Aorta (tissue), 5 donors: ENCODE measurements around the gene IPPK. TPM values are rescaled to one million over a fixed set of nuclear protein-coding genes. Genes with fewer than 3 reads are reported as not detected.

Source experiments
- ATAC-seq: fragments of 200-7000 bp; cut with Tn5 transposase; one replicate; pipeline ENCODE4 v1.9.1; 2022; ENCODE audit warnings: moderate library complexity; ENCODE audit not compliant: low FRiP score
- DNase-seq, 2 donors: peaks; one replicate each; pipeline ENCODE4 v3.0.0-alpha.2; 2020
- H3K27ac ChIP-seq, 2 donors: one replicate each; pipeline ENCODE4 v1.5.1; 2013; ENCODE audit warnings: low read length in 2 of 2, mild to moderate bottlenecking in 2 of 2, moderate library complexity in 2 of 2, control low read depth in 1 of 2, inconsistent platforms in 1 of 2, low read depth in 1 of 2
- H3K27me3 ChIP-seq, 2 donors: one replicate each; pipeline ENCODE4 v1.6.1; 2013; ENCODE audit warnings: control low read depth in 1 of 2, low read length in 1 of 2, mild to moderate bottlenecking in 1 of 2, moderate library complexity in 1 of 2; ENCODE audit not compliant: insufficient read depth in 2 of 2, control insufficient read depth in 1 of 2
- H3K36me3 ChIP-seq, 2 donors: one replicate each; pipeline ENCODE4 v1.6.1; 2013; ENCODE audit warnings: control low read depth in 1 of 2, low read length in 1 of 2, mild to moderate bottlenecking in 1 of 2; ENCODE audit not compliant: insufficient read depth in 2 of 2, control insufficient read depth in 1 of 2
- H3K4me1 ChIP-seq, 2 donors: one replicate each; pipeline ENCODE4 v1.6.1; 2013; ENCODE audit warnings: low read length in 2 of 2, control low read depth in 1 of 2, mild to moderate bottlenecking in 1 of 2, moderate library complexity in 1 of 2; ENCODE audit not compliant: insufficient read depth in 2 of 2, control insufficient read depth in 1 of 2
- H3K4me3 ChIP-seq, 2 donors: one replicate each; pipeline ENCODE4 v1.5.1; 2013; ENCODE audit warnings: low read length in 2 of 2, control low read depth in 1 of 2, mild to moderate bottlenecking in 1 of 2
- H3K9me3 ChIP-seq: one replicate; pipeline ENCODE4 v1.6.1; 2013; ENCODE audit warnings: mild to moderate bottlenecking, low read length; ENCODE audit not compliant: control insufficient read depth
- WGBS, 2 donors: extraction: QIAGEN DNeasy Blood & Tissue Kit; methylation state at CpG; one replicate each; pipeline ENCODE4 v1.1.7; 2013; 5-methylcytosine and 5-hydroxymethylcytosine counted together
- intact Hi-C, 2 donors: fragments of 100-400 bp; cut with DNase I; formaldehyde crosslinking; loops; one replicate each; pipeline versions ENCODE4 v1.14.2 to v1.15.0; 2022
- polyA plus RNA-seq, 2 donors: library from polyadenylated mRNA; stranded (reverse); fragments of 200-250 nt; gene quantifications; one replicate each; pipeline ENCODE4 v1.2.3, GENCODE V29; 2013
- total RNA-seq, 2 donors: library from RNA; stranded (reverse); fragmentation: NEBNext Ultra II Directional; extraction: Animal tissue kit (Norgen Biotek cat#: 25700); gene quantifications; one replicate each; pipeline ENCODE4 v1.2.1, GENCODE V29; 2021
- donor health status: healthy with polysubstance abuse.
- donor health status: Bipolar disorder and iron deficiency.
- donor health status: DM: no; HTN: no; CAD: no.
- donor health status: DM: no; HTN: no; CAD: no.
- donor health status: DM: yes; HTN: yes; CAD: no.

IPPK gene
- total and polyA plus RNA-seq, 4 donors, result 2.5 to 12.1 (median 6.8) TPM

- WGBS, 2 donors, result 4% methylated on average over 2 of the region's 2 CpGs
- no peak for DNase-seq
- H3K4me3 ChIP-seq, result no peak overlapping the region
- no peaks in the 10 kb centered on the region for H3K27me3 ChIP-seq
- H3K4me1 ChIP-seq, result peaks cover 0 to 2% of the 10 kb centered on the region in 2 donors
- no peaks in the 10 kb centered on the region for H3K36me3 ChIP-seq
- ATAC-seq, result peak; percentile 14
- H3K27ac ChIP-seq, result no peak overlapping the region
- intact Hi-C loops, result no loop called here
- no peaks in the 10 kb centered on the region for H3K9me3 ChIP-seq
Observed at GRCh38 chr9:92607088-92607487, 62.8 kb downstream of the IPPK start.

GRCh38 chr9:92605224-92605623, 64.7 kb downstream of the IPPK start:
- H3K4me3 ChIP-seq, result no peak overlapping the region
- no peaks in the 10 kb centered on the region for H3K36me3 ChIP-seq
- H3K27me3 ChIP-seq, result no peaks in the 10 kb centered on the region
- H3K9me3 ChIP-seq, result no peaks in the 10 kb centered on the region
- ATAC-seq (no peak), DNase-seq (no peak)
- intact Hi-C loops, result no loop called here
- no peak overlapping the region for H3K27ac ChIP-seq
- peaks cover 0 to 2% of the 10 kb centered on the region in 2 donors for H3K4me1 ChIP-seq
- 79 to 90% methylated on average over 5 of the region's 5 CpGs for WGBS, 2 donors

GRCh38 chr9:92603990-92604389, 65.9 kb downstream of the IPPK start:
- DNase-seq, result no peak
- intact Hi-C loops, result loop anchor here in 1 of 2 donors (5.0 kb wide), 1 partner anchor 122 kb away; the partner anchor contains the start of gene ASPN

GRCh38 chr9:92603100-92603499, 66.8 kb downstream of the IPPK start:
- 85 to 90% methylated on average over 5 of the region's 5 CpGs for WGBS, 2 donors
- H3K4me1 ChIP-seq, result peaks cover 0 to 1% of the 10 kb centered on the region in 2 donors
- ATAC-seq, result no peak

More at GRCh38 chr9:92603990-92604389, 65.9 kb downstream of the IPPK start:
- 86 to 95% methylated on average over 5 of the region's 5 CpGs for WGBS, 2 donors
- Histone ChIP-seq H3K9me3 (no peaks in the 10 kb centered on the region), H3K27ac (no peak overlapping the region), H3K27me3 (no peaks in the 10 kb centered on the region), H3K36me3 (no peaks in the 10 kb centered on the region), H3K4me1 (peaks cover 0 to 2% of the 10 kb centered on the region in 2 donors), H3K4me3 (no peak overlapping the region)
- ATAC-seq, result no peak

GRCh38 chr9:92602413-92602812, 67.5 kb downstream of the IPPK start:
- Histone ChIP-seq H3K36me3 (no peaks in the 10 kb centered on the region), H3K27ac (no peak overlapping the region), H3K9me3 (no peaks in the 10 kb centered on the region), H3K4me3 (no peak overlapping the region), H3K27me3 (no peaks in the 10 kb centered on the region), H3K4me1 (no peaks in the 10 kb centered on the region)
- DNase-seq, result no peak
- WGBS, 2 donors, result 89 to 93% methylated on average over 10 of the region's 10 CpGs
- intact Hi-C loops, result loop anchor here in 1 of 2 donors (5.0 kb wide), 1 partner anchor 120 kb away; the partner anchor contains the start of gene ASPN
- ATAC-seq, result no peak

More at GRCh38 chr9:92603100-92603499, 66.8 kb downstream of the IPPK start:
- Histone ChIP-seq H3K27me3 (no peaks in the 10 kb centered on the region), H3K4me3 (no peak overlapping the region), H3K27ac (no peak overlapping the region), H3K9me3 (no peaks in the 10 kb centered on the region), H3K36me3 (no peaks in the 10 kb centered on the region)
- no peak for DNase-seq
- intact Hi-C loops, result loop anchor here in 1 of 2 donors (5.0 kb wide), 1 partner anchor 121 kb away; the partner anchor contains the start of gene ASPN

- no peaks in the 10 kb centered on the region for H3K36me3 ChIP-seq
- H3K4me3 ChIP-seq, result no peak overlapping the region
- H3K27ac ChIP-seq, result peak overlapping the region; percentile 15 to 95
- no peaks in the 10 kb centered on the region for H3K27me3 ChIP-seq
- WGBS, 2 donors, result 81 to 82% methylated on average over 12 of the region's 12 CpGs
- no peak for ATAC-seq
- no peaks in the 10 kb centered on the region for H3K9me3 ChIP-seq
- no peaks in the 10 kb centered on the region for H3K4me1 ChIP-seq
- intact Hi-C loops, result loop anchor here in 1 of 2 donors (5.0 kb wide), 1 partner anchor 119 kb away; the partner anchor contains the start of gene ASPN
- DNase-seq, result no peak
Observed at GRCh38 chr9:92601451-92601850, 68.5 kb downstream of the IPPK start.

- ATAC-seq (peak; percentile 76), DNase-seq (peak in 1 of 2 donors; percentile 61)
- peak overlapping the region; percentile 81 to 95 for H3K27ac ChIP-seq
- no peaks in the 10 kb centered on the region for H3K4me1 ChIP-seq
- 25 to 27% methylated on average over 12 of the region's 12 CpGs for WGBS, 2 donors
- no peak overlapping the region for H3K4me3 ChIP-seq
- H3K9me3 ChIP-seq, result no peaks in the 10 kb centered on the region
- intact Hi-C loops, result loop anchor here in 1 of 2 donors (5.0 kb wide), 1 partner anchor 118 kb away; the partner anchor contains the start of gene ASPN
- no peaks in the 10 kb centered on the region for H3K27me3 ChIP-seq
- no peaks in the 10 kb centered on the region for H3K36me3 ChIP-seq
Observed at GRCh38 chr9:92600462-92601261, 69.3 kb downstream of the IPPK start.

- H3K27me3 ChIP-seq, result no peaks in the 10 kb centered on the region
- 59 to 60% methylated on average over 4 of the region's 4 CpGs for WGBS, 2 donors
- ATAC-seq (no peak), DNase-seq (no peak)
- no peaks in the 10 kb centered on the region for H3K9me3 ChIP-seq
- no peaks in the 10 kb centered on the region for H3K36me3 ChIP-seq
- intact Hi-C loops, result loop anchor here (5.0 kb wide), 1 partner anchor 118 kb away; the partner anchor contains the start of gene ASPN (in 2 of the 2)
- H3K4me3 ChIP-seq, result no peak overlapping the region
- peak overlapping the region; percentile 81 to 95 for H3K27ac ChIP-seq
- no peaks in the 10 kb centered on the region for H3K4me1 ChIP-seq
Observed at GRCh38 chr9:92599938-92600461, 69.9 kb downstream of the IPPK start.
